Measurements from ENCODE around the gene SHLD1. TPM values are rescaled to one million over a fixed set of nuclear protein-coding genes. Genes with fewer than 3 reads are reported as not detected.

The SHLD1 gene
- polyA plus RNA-seq, 1 donor (not counting 4 experiments of a cell fraction or from before 2014, with no cell fraction given), result 3.2 TPM

GRCh38 chr20:5767493-5768098, 17.4 kb downstream of the SHLD1 start:
- Histone ChIP-seq H3K9ac (ENCODE audit: control insufficient read depth, extremely low read depth, insufficient read depth, low read length) (no peak overlapping the region), H3K4me3 (ENCODE audit: control insufficient read depth in 2 of 3, extremely low read depth in 1 of 3, insufficient read depth in 2 of 3, low read depth in 1 of 3, low read length in 3 of 3) (no peak overlapping the region), H3K4me2 (ENCODE audit: control insufficient read depth, extremely low read depth, insufficient read depth, low read depth, low read length) (no peak overlapping the region), H3K27me3 (ENCODE audit: control insufficient read depth, extremely low read depth, insufficient read depth, low read length) (no peaks in the 10 kb centered on the region), H3K27ac (ENCODE audit: control insufficient read depth, insufficient read depth, low read length) (no peak overlapping the region), H3K79me2 (ENCODE audit: control insufficient read depth, insufficient read depth, low read length) (no peaks in the 10 kb centered on the region), H4K20me1 (ENCODE audit: control insufficient read depth, extremely low read depth, insufficient read depth, low read length) (no peaks in the 10 kb centered on the region), H3K9me3 (ENCODE audit: control insufficient read depth, low read depth, low read length) (no peaks in the 10 kb centered on the region), H3K4me1 (ENCODE audit: control insufficient read depth, extremely low read depth, insufficient read depth, low read length) (peaks cover 8% of the 10 kb centered on the region), H3K36me3 (ENCODE audit: control insufficient read depth in 2 of 2, extremely low read depth in 1 of 2, insufficient read depth in 2 of 2, low read length in 2 of 2) (no peaks in the 10 kb centered on the region), H3K9me1 (ENCODE audit: control insufficient read depth, extremely low read depth, insufficient read depth, low read length) (no peaks in the 10 kb centered on the region), H2AFZ (ENCODE audit: control insufficient read depth, low read length) (no peak overlapping the region)
- TF ChIP-seq EZH2 (IDR thresholded peaks at IDR 0.05; ENCODE audit: low read length) (no peak), CTCF (optimal IDR thresholded peaks at IDR 0.05 in 1 of 3, IDR thresholded peaks at IDR 0.05 in 1 of 3, conservative IDR thresholded peaks at IDR 0.05 in 1 of 3; ENCODE audit: extremely low read depth in 1 of 3, insufficient read depth in 2 of 3, low read length in 3 of 3) (no peak)
- no peak for DNase-seq (ENCODE audit: low read depth, low spot score)
- dilution Hi-C loops (cut with MboI; ENCODE audit: extremely low pct_ligation_motif_present, low sequenced_read_pairs), result no loop called here
- FAIRE-seq, result no peak

DNA sequence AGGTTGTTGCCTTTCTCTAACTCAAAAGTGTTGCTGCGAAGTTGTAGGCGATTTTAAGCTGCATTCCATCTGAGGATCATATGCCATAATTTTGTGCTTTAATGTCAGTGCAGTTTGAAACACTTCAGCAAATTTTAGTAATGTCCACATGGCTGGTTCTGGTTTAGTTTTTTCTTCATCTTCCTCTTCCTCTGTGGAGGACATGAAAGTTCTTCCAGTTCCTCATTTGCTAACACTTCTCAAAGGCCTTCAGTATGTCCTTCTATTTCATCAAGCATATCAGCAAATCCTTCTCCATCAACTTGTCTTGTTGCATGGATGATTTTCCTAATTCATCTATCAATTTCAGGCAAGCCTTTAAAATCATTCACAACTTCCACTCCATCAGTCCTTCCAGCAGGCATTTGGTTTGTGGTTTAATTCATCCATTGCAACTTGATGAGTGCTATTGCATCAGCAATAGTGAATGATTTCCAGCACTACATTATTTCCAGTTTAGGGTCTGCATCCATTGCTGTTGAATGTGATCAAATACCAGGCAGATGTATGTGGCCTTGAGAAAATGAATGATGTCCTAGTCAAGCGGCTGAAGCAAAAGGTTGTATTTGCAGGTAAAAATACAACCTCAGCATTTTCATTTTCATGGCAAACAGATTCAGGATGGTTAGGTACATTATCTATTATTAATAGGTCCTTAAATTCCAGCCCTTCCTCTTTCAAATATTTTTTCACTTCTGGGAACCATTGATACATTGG, 20.2 kb downstream of the SHLD1 start:
- H3K4me3 ChIP-seq (ENCODE audit: control insufficient read depth in 2 of 3, extremely low read depth in 1 of 3, insufficient read depth in 2 of 3, low read depth in 1 of 3, low read length in 3 of 3), result no peak overlapping the region
- no peaks in the 10 kb centered on the region for H3K27me3 ChIP-seq (ENCODE audit: control insufficient read depth, extremely low read depth, insufficient read depth, low read length)
- DNase-seq (ENCODE audit: low read depth, low spot score) (no peak), FAIRE-seq (no peak)
- H4K20me1 ChIP-seq (ENCODE audit: control insufficient read depth, extremely low read depth, insufficient read depth, low read length), result no peaks in the 10 kb centered on the region
- dilution Hi-C loops (cut with MboI; ENCODE audit: extremely low pct_ligation_motif_present, low sequenced_read_pairs), result no loop called here
- H3K4me1 ChIP-seq (ENCODE audit: control insufficient read depth, extremely low read depth, insufficient read depth, low read length), result peaks cover 5% of the 10 kb centered on the region
- H3K27ac ChIP-seq (ENCODE audit: control insufficient read depth, insufficient read depth, low read length), result no peak overlapping the region
- H3K79me2 ChIP-seq (ENCODE audit: control insufficient read depth, insufficient read depth, low read length), result no peaks in the 10 kb centered on the region
- TF ChIP-seq EZH2 (IDR thresholded peaks at IDR 0.05; ENCODE audit: low read length) (no peak), CTCF (optimal IDR thresholded peaks at IDR 0.05 in 1 of 3, IDR thresholded peaks at IDR 0.05 in 1 of 3, conservative IDR thresholded peaks at IDR 0.05 in 1 of 3; ENCODE audit: extremely low read depth in 1 of 3, insufficient read depth in 2 of 3, low read length in 3 of 3) (no peak)
- no peaks in the 10 kb centered on the region for H3K36me3 ChIP-seq (ENCODE audit: control insufficient read depth in 2 of 2, extremely low read depth in 1 of 2, insufficient read depth in 2 of 2, low read length in 2 of 2)
- H3K9me1 ChIP-seq (ENCODE audit: control insufficient read depth, extremely low read depth, insufficient read depth, low read length), result no peaks in the 10 kb centered on the region
- H3K9ac ChIP-seq (ENCODE audit: control insufficient read depth, extremely low read depth, insufficient read depth, low read length), result no peak overlapping the region
- H3K4me2 ChIP-seq (ENCODE audit: control insufficient read depth, extremely low read depth, insufficient read depth, low read depth, low read length), result no peak overlapping the region
- no peaks in the 10 kb centered on the region for H3K9me3 ChIP-seq (ENCODE audit: control insufficient read depth, low read depth, low read length)
- H2AFZ ChIP-seq (ENCODE audit: control insufficient read depth, low read length), result no peak overlapping the region

All from keratinocyte (primary cell).